K562 (cell line): Measurements from ENCODE around the gene ACSM6. TPM values are rescaled to one million over a fixed set of nuclear protein-coding genes. Genes with fewer than 3 reads are reported as not detected.

Experiments used
- ATAC-seq: fragments of 200-7000 bp; cut with Tn5 transposase; 3 replicates; pipeline ENCODE4 v1.9.1; 2020; ENCODE audit warnings: moderate library complexity
- BruUV-seq: library from RNA; stranded (reverse); fragments of 400-500 nt; replicated peaks from 2 replicates; lab custom pipeline; 2021; lab: Mats Ljungman, UMichigan
- CTCF ChIA-PET: fragments of 300-600 bp; formaldehyde crosslinking; extraction: SDS; loops from one replicate; lab custom pipeline; 2021; ENCODE audit warnings: low intra/inter-chr PET ratio; lab: Yijun Ruan, JAX
- POLR2A ChIA-PET: fragments of 300-600, 350-650 bp; sonication (Branson Sonifier 250); formaldehyde crosslinking; extraction: SDS; loops from one replicate; lab custom pipeline; 2021; ENCODE audit warnings: antibody characterized with exemption, inconsistent platforms; lab: Yijun Ruan, JAX
- DNase-seq, 4 experiments: peaks; one replicate each; pipeline versions ENCODE4 v3.0.0 to v3.0.0-alpha.2; 2011 to 2018; ENCODE audit warnings: low spot score in 3 of 4, mixed read lengths in 3 of 4; ENCODE audit errors: extremely low read depth in 1 of 4
- FAIRE-seq: peaks from 2 replicates; lab custom pipeline; 2011; peaks lifted over from hg19 to GRCh38; lab: Jason Lieb, UNC
- H2AFZ ChIP-seq: 2 replicates; pipeline ENCODE4 v1.6.0; 2011; ENCODE audit warnings: low read depth, low read length, control low read depth, inconsistent platforms
- H3K27ac ChIP-seq: fragments of 200-600 bp; 3 replicates; pipeline ENCODE4 v1.8.0; 2011; ENCODE audit warnings: low read depth, mild to moderate bottlenecking, control low read depth, inconsistent platforms, low read length, moderate library complexity, mixed read lengths; ENCODE audit errors: extremely low read depth
- H3K27me3 ChIP-seq, 2 experiments: fragments of 300-600 bp in 1 of 2; 2 replicates in 1 of 2; 3 replicates in 1 of 2; pipeline versions ENCODE4 v1.6.0 to v1.8.0; 2011; ENCODE audit warnings: inconsistent platforms in 2 of 2, low read length in 2 of 2, mild to moderate bottlenecking in 1 of 2, mixed read lengths in 1 of 2, moderate library complexity in 1 of 2; ENCODE audit not compliant: control insufficient read depth in 2 of 2, insufficient read depth in 2 of 2
- H3K36me3 ChIP-seq: fragments of 300-600 bp; 3 replicates; pipeline ENCODE4 v1.8.0; 2011; ENCODE audit warnings: mild to moderate bottlenecking, low read length, inconsistent platforms; ENCODE audit not compliant: control insufficient read depth, insufficient read depth
- H3K4me1 ChIP-seq, 2 experiments: fragments of 200-600 bp in 1 of 2; replicated peaks in 1 of 2; 2 replicates in 1 of 2; 3 replicates in 1 of 2; pipeline versions ENCODE4 v1.5.1 to v1.8.0; 2011; ENCODE audit warnings: inconsistent platforms in 2 of 2, low read length in 2 of 2, mild to moderate bottlenecking in 1 of 2, mixed read lengths in 1 of 2, moderate library complexity in 1 of 2; ENCODE audit not compliant: control insufficient read depth in 2 of 2, insufficient read depth in 2 of 2
- H3K4me2 ChIP-seq: 2 replicates; pipeline ENCODE4 v1.6.1; 2011; ENCODE audit warnings: low read length, control low read depth, inconsistent platforms, mixed read lengths; ENCODE audit not compliant: insufficient read depth
- H3K4me3 ChIP-seq: fragments of 200-600 bp; sonication (generic), shearing (Covaris generic); 2 replicates; pipeline ENCODE4 v1.5.1; 2016; ENCODE audit warnings: control low read depth, inconsistent platforms
- H3K79me2 ChIP-seq: fragments of 200-600 bp; 3 replicates; pipeline ENCODE4 v1.8.0; 2011; ENCODE audit warnings: low read length, inconsistent platforms; ENCODE audit not compliant: control insufficient read depth, insufficient read depth
- H3K9ac ChIP-seq, 2 experiments: 2 replicates each; pipeline versions ENCODE4 v1.6.0 to v1.6.1; 2011; ENCODE audit warnings: low read depth in 2 of 2, low read length in 2 of 2, control low read depth in 1 of 2, inconsistent platforms in 1 of 2, mild to moderate bottlenecking in 1 of 2, mixed read lengths in 1 of 2; ENCODE audit not compliant: insufficient read depth in 1 of 2
- H3K9me1 ChIP-seq: one replicate; pipeline ENCODE4 v1.6.0; 2011; ENCODE audit warnings: inconsistent platforms, mild to moderate bottlenecking, low read length, moderate library complexity; ENCODE audit not compliant: control insufficient read depth, insufficient read depth
- H3K9me3 ChIP-seq: replicated peaks from 2 replicates; pipeline ENCODE4 v1.5.1; 2011; ENCODE audit warnings: low read depth, low read length, inconsistent platforms; ENCODE audit not compliant: control insufficient read depth, insufficient read depth
- H4K20me1 ChIP-seq: replicated peaks from 2 replicates; pipeline ENCODE4 v1.6.1; 2011; ENCODE audit warnings: low read length, inconsistent platforms, mixed read lengths; ENCODE audit not compliant: control insufficient read depth, insufficient read depth
- BCL6 ChIP-seq: fragments of 250-450 bp; sonication (Bioruptor Pico); IDR thresholded peaks from 2 replicates; pipeline ENCODE4 v1.4.0; 2020
- BHLHE40 ChIP-seq: IDR thresholded peaks from 2 replicates; pipeline ENCODE4 v1.6.1; 2011; ENCODE audit warnings: low read length, improper control_type of control experiment
- CHD4 ChIP-seq: fragments of 200-600 bp; sonication (generic); IDR thresholded peaks from 3 replicates; pipeline ENCODE4 v1.6.1; 2012; ENCODE audit warnings: low read depth, mild to moderate bottlenecking, mixed read lengths, low read length, inconsistent platforms; ENCODE audit not compliant: insufficient read depth, insufficient replicate concordance, poor library complexity, severe bottlenecking
- HMGN3 ChIP-seq: IDR thresholded peaks from 2 replicates; pipeline ENCODE4 v1.6.1; 2011; ENCODE audit warnings: borderline replicate concordance, low read depth, mild to moderate bottlenecking, mixed read lengths, low read length; ENCODE audit not compliant: insufficient read length; ENCODE audit errors: extremely low read depth
- NCOA6 ChIP-seq: fragments of 450-650 bp; IDR thresholded peaks from 2 replicates; pipeline ENCODE4 v1.6.1; 2017; ENCODE audit warnings: mild to moderate bottlenecking
- NEUROD1 ChIP-seq: fragments of 150-350 bp; IDR thresholded peaks from 2 replicates; pipeline ENCODE4 v1.6.1; 2014; ENCODE audit warnings: borderline replicate concordance, low read length, low read depth; ENCODE audit not compliant: partially characterized antibody
- PTTG1 ChIP-seq: fragments of 450-650 bp; IDR thresholded peaks from 2 replicates; pipeline ENCODE4 v1.6.1; 2016; ENCODE audit warnings: low read depth, mild to moderate bottlenecking, missing genetic modification characterization, missing compliant biosample characterization
- SIX5 ChIP-seq, 2 experiments: IDR thresholded peaks; 2 replicates each; pipeline ENCODE4 v1.6.1; 2011; ENCODE audit warnings: low read length in 2 of 2, borderline replicate concordance in 1 of 2, low read depth in 1 of 2, mild to moderate bottlenecking in 1 of 2, moderate library complexity in 1 of 2; ENCODE audit not compliant: insufficient read depth in 1 of 2
- SMAD3 ChIP-seq: fragments of 450-650 bp; formaldehyde crosslinking; conservative IDR thresholded peaks from 2 replicates; pipeline ENCODE4 v1.4.0; 2020; ENCODE audit warnings: mild to moderate bottlenecking
- SRSF9 ChIP-seq: fragments of 200-400 bp; formaldehyde crosslinking; IDR thresholded peaks from 2 replicates; pipeline ENCODE4 v1.6.1; 2017; ENCODE audit warnings: low read depth, low read length, borderline replicate concordance
- ZNF583 ChIP-seq: fragments of 250-450 bp; sonication (Bioruptor Pico); IDR thresholded peaks from 2 replicates; pipeline ENCODE4 v1.4.0; 2020
- WGBS: fragments of 100-300 bp; shearing (Covaris generic); methylation state at CpG from one replicate; pipeline ENCODE4 v1.1.6; 2016; ENCODE audit warnings: low coverage, mixed read lengths; ENCODE audit not compliant: insufficient coverage; ENCODE audit errors: missing lambda C conversion rate; 5-methylcytosine and 5-hydroxymethylcytosine counted together
- in situ Hi-C: fragments of 300-500 bp; cut with MboI; formaldehyde crosslinking; loops from 4 replicates; pipeline ENCODE4 v1.15.0; 2018; ENCODE audit warnings: inconsistent platforms, mixed read lengths
- intact Hi-C: fragments of 100-400 bp; cut with micrococcal nuclease; formaldehyde crosslinking; loops from 2 replicates; pipeline ENCODE4 v1.14.2; 2022
- polyA plus RNA-seq, 8 experiments: library from polyadenylated mRNA; depleted of rRNA in 4 of 8; stranded (reverse) in 5 of 8; unstranded in 3 of 8; fragments of >200 nt; fragmentation: Nextera tagmentation in 2 of 8; fragmentation: Illumina TruSeq in 1 of 8; extraction: Ambion mirVana in 2 of 8; extraction: Trizol in 1 of 8; gene quantifications; 2 replicates each; pipeline versions ENCODE4 v1.2.1 to v1.2.3, GENCODE V29; 2011 to 2014; ENCODE audit warnings: inconsistent platforms in 1 of 8, missing spikeins in 1 of 8
- total RNA-seq, 7 experiments: library from RNA; depleted of rRNA in 6 of 7; stranded (reverse); fragments of >200 nt in 6 of 7; fragmentation: Illumina TruSeq in 2 of 7; extraction: Trizol in 2 of 7; gene quantifications; 2 replicates each; pipeline versions ENCODE4 v1.2.1 to v1.2.3, GENCODE V29; 2011 to 2021; ENCODE audit warnings: low replicate concordance in 1 of 7
- TF ChIP-seq, protein P1 (sequence below): fragments of 200-400 bp; formaldehyde crosslinking; IDR thresholded peaks from 2 replicates; pipeline ENCODE4 v1.6.1; 2017; ENCODE audit warnings: mild to moderate bottlenecking, low read depth, low read length, moderate library complexity
- TF ChIP-seq, protein P2 (sequence below): conservative IDR thresholded peaks from 2 replicates; pipeline ENCODE4 v1.6.1; 2011; ENCODE audit warnings: low read depth, mild to moderate bottlenecking, low read length; ENCODE audit not compliant: control insufficient read depth

The ACSM6 gene
- total and polyA plus RNA-seq, 9 of the 15 experiments (the other 6 are each of a cell fraction or from before 2014, with no cell fraction given), result not detected

DNA sequence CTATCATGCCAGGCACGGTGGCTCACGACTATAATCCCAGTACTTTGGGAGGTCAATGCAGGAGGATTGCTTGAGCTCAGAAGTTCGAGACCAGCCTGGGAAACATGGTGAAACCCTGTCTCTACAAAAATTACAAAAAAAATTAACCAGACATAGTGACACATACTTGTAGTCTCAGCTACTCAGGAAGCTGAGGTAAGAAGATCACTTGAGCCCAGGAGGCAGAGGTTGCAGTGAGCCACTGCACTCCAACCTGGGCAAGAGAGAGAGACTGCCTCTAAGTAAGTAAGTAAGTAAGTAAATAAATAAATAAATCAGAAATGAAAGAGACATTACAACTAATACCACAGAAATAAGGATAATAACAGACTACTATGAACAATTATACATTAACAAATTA lies 60.6 kb downstream of the ACSM6 start:
- Histone ChIP-seq H4K20me1 (no peaks in the 10 kb centered on the region), H3K36me3 (peaks cover 34% of the 10 kb centered on the region; the same call in 2 of the 3 replicates), H3K27ac (no peak overlapping the region), H3K9ac (no peak overlapping the region), H3K9me3 (no peaks in the 10 kb centered on the region), H3K9me1 (peaks cover 3% of the 10 kb centered on the region), H3K79me2 (peaks cover 24% of the 10 kb centered on the region; the same call in 2 of the 3 replicates), H3K4me3 (no peak overlapping the region), H3K4me1 (no peaks in the 10 kb centered on the region; a peak in 1 of 5 replicates), H2AFZ (no peak overlapping the region), H3K27me3 (no peaks in the 10 kb centered on the region), H3K4me2 (no peak overlapping the region)
- intact Hi-C loops (no loop called here), in situ Hi-C loops (loop anchor here (5.0 kb wide), 1 partner anchor 108 kb away; no protein-coding TSS in a partner anchor)
- ChIA-PET POLR2A (no interaction called here), CTCF (no interaction called here)
- 68% methylated on average over 3 of the region's 3 CpGs for WGBS
- no TSS peak for BruUV-seq
- ATAC-seq, result no peak
- FAIRE-seq, result no peak
- DNase-seq, result no peak
- TF ChIP-seq, protein P1, sequence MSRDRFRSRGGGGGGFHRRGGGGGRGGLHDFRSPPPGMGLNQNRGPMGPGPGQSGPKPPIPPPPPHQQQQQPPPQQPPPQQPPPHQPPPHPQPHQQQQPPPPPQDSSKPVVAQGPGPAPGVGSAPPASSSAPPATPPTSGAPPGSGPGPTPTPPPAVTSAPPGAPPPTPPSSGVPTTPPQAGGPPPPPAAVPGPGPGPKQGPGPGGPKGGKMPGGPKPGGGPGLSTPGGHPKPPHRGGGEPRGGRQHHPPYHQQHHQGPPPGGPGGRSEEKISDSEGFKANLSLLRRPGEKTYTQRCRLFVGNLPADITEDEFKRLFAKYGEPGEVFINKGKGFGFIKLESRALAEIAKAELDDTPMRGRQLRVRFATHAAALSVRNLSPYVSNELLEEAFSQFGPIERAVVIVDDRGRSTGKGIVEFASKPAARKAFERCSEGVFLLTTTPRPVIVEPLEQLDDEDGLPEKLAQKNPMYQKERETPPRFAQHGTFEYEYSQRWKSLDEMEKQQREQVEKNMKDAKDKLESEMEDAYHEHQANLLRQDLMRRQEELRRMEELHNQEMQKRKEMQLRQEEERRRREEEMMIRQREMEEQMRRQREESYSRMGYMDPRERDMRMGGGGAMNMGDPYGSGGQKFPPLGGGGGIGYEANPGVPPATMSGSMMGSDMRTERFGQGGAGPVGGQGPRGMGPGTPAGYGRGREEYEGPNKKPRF, result no peak
- no peak for TF ChIP-seq BCL6 (CRISPR knock-in tag)
- no peak for TF ChIP-seq SRSF9
- TF ChIP-seq SIX5 (IDR thresholded peaks at IDR 0.05; ENCODE audit: borderline replicate concordance in 1 of 2, insufficient read depth in 1 of 2, low read depth in 1 of 2, low read length in 2 of 2), result no peak
- TF ChIP-seq, protein P2, sequence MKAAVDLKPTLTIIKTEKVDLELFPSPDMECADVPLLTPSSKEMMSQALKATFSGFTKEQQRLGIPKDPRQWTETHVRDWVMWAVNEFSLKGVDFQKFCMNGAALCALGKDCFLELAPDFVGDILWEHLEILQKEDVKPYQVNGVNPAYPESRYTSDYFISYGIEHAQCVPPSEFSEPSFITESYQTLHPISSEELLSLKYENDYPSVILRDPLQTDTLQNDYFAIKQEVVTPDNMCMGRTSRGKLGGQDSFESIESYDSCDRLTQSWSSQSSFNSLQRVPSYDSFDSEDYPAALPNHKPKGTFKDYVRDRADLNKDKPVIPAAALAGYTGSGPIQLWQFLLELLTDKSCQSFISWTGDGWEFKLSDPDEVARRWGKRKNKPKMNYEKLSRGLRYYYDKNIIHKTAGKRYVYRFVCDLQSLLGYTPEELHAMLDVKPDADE, result no peak
- TF ChIP-seq ZNF583 (CRISPR knock-in tag), result no peak
- no peak for TF ChIP-seq SMAD3 (CRISPR knock-in tag)
- TF ChIP-seq HMGN3, result no peak
- no peak for TF ChIP-seq CHD4
- TF ChIP-seq NCOA6, result no peak
- no peak for TF ChIP-seq NEUROD1
- TF ChIP-seq PTTG1, result no peak
- TF ChIP-seq BHLHE40, result no peak
